ENCODE measurements around the gene LIN37.

DNA sequence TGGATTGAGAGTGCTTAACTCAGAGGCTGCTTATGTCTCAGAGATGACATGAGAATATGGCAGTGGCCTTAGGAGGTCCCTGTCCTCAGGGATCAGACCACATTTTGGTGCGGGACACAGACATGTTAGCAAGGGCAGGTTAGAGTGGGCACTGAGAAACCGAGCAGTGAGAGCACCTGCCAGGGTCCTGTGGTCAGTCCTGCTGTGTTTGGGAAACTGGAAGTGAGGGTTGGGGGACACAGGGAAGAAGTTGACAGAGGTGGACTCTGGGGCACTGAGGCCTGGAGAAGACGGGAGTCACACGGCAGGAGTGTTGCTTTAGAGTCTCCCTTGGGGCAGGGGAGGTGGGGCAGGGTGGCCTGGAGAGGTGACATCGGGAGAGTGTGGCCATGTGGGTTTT, 13.5 kb upstream of the LIN37 start:
- TF ChIP-seq SP1 (IDR thresholded peaks at IDR 0.05), result no peak
- TF ChIP-seq REST (IDR thresholded peaks at IDR 0.05), result no peak
- TF ChIP-seq, protein P1, sequence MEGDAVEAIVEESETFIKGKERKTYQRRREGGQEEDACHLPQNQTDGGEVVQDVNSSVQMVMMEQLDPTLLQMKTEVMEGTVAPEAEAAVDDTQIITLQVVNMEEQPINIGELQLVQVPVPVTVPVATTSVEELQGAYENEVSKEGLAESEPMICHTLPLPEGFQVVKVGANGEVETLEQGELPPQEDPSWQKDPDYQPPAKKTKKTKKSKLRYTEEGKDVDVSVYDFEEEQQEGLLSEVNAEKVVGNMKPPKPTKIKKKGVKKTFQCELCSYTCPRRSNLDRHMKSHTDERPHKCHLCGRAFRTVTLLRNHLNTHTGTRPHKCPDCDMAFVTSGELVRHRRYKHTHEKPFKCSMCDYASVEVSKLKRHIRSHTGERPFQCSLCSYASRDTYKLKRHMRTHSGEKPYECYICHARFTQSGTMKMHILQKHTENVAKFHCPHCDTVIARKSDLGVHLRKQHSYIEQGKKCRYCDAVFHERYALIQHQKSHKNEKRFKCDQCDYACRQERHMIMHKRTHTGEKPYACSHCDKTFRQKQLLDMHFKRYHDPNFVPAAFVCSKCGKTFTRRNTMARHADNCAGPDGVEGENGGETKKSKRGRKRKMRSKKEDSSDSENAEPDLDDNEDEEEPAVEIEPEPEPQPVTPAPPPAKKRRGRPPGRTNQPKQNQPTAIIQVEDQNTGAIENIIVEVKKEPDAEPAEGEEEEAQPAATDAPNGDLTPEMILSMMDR (IDR thresholded peaks at IDR 0.05; ENCODE audit: low read depth, low read length, missing input control), result no peak
- TF ChIP-seq MAX (IDR thresholded peaks at IDR 0.05), result no peak
- no peak for TF ChIP-seq RAD21 (IDR thresholded peaks at IDR 0.05)
- TF ChIP-seq, protein P2, sequence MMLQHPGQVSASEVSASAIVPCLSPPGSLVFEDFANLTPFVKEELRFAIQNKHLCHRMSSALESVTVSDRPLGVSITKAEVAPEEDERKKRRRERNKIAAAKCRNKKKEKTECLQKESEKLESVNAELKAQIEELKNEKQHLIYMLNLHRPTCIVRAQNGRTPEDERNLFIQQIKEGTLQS (IDR thresholded peaks at IDR 0.05), result no peak
- no peak for TF ChIP-seq TAF1 (conservative IDR thresholded peaks at IDR 0.05)
- no peak for TF ChIP-seq FOXA1 (IDR thresholded peaks at IDR 0.05)
- no peak for TF ChIP-seq EGR1 (IDR thresholded peaks at IDR 0.05; ENCODE audit: low read depth in 2 of 2)
- TF ChIP-seq ZBTB33 (IDR thresholded peaks at IDR 0.05), result no peak

Data from liver (tissue), 3 donors.